PC-9 (cell line): ENCODE data around the gene GPRC5C. TPM values are rescaled to one million over a fixed set of nuclear protein-coding genes. Genes with fewer than 3 reads are reported as not detected.

Source experiments
- BruUV-seq: library from RNA; stranded (reverse); fragments of 400-500 nt; replicated peaks from 2 replicates; lab custom pipeline; 2021; lab: Mats Ljungman, UMichigan
- CTCF ChIA-PET: fragments of 300-600 bp; sonication (Branson Sonifier 250); formaldehyde crosslinking; loops from one replicate; lab custom pipeline; 2022; ENCODE audit warnings: antibody characterized with exemption; lab: Charles Lee
- POLR2A ChIA-PET: fragments of 300-600 bp; sonication (Branson Sonifier 250); formaldehyde crosslinking; loops from one replicate; lab custom pipeline; 2022; ENCODE audit warnings: antibody characterized with exemption; ENCODE audit not compliant: unreplicated experiment; lab: Charles Lee
- DNase-seq, 2 experiments: peaks; one replicate each; pipeline versions ENCODE4 v3.0.0 to v3.0.0-alpha.2; 2015 to 2022; ENCODE audit warnings: mixed read lengths in 1 of 2
- H2AFZ ChIP-seq: fragments of 200-600 bp; sonication (generic); 2 replicates; pipeline ENCODE4 v1.8.1; 2017; ENCODE audit warnings: antibody characterized with exemption
- H3F3A ChIP-seq: fragments of 200-600 bp; sonication (generic); 2 replicates; pipeline ENCODE4 v1.8.1; 2017; ENCODE audit warnings: antibody characterized with exemption, mild to moderate bottlenecking, low read depth; ENCODE audit not compliant: insufficient read depth
- H3K27ac ChIP-seq: fragments of 200-600 bp; sonication (generic); 2 replicates; pipeline ENCODE4 v1.6.1; 2016; ENCODE audit warnings: mixed run types
- H3K27me3 ChIP-seq: fragments of 200-600 bp; sonication (generic); 2 replicates; pipeline ENCODE4 v1.6.1; 2016; ENCODE audit warnings: low read depth, mixed run types; ENCODE audit not compliant: insufficient read depth
- H3K36me3 ChIP-seq: fragments of 200-600 bp; sonication (generic); 2 replicates; pipeline ENCODE4 v1.6.1; 2016; ENCODE audit warnings: low read depth, mixed run types
- H3K4me1 ChIP-seq: fragments of 200-600 bp; sonication (generic); replicated peaks from 2 replicates; pipeline ENCODE4 v1.6.1; 2016; ENCODE audit warnings: mixed run types; ENCODE audit not compliant: insufficient read depth
- H3K4me2 ChIP-seq: fragments of 200-600 bp; sonication (generic); 2 replicates; pipeline ENCODE4 v1.6.1; 2017; ENCODE audit warnings: mixed run types
- H3K4me3 ChIP-seq: fragments of 200-600 bp; sonication (generic); 2 replicates; pipeline ENCODE4 v1.6.1; 2016; ENCODE audit warnings: mixed run types
- H3K79me2 ChIP-seq: fragments of 200-600 bp; sonication (generic); 2 replicates; pipeline ENCODE4 v1.6.1; 2017; ENCODE audit warnings: low read depth, mixed run types
- H3K9me2 ChIP-seq: fragments of 200-600 bp; sonication (generic); 2 replicates; pipeline ENCODE4 v1.8.1; 2017; ENCODE audit warnings: mild to moderate bottlenecking; ENCODE audit not compliant: insufficient read depth
- H3K9me3 ChIP-seq: fragments of 200-600 bp; sonication (generic); 2 replicates; pipeline ENCODE4 v1.8.1; 2016; ENCODE audit warnings: low read depth; ENCODE audit not compliant: insufficient read depth
- H4K20me1 ChIP-seq: fragments of 200-600 bp; sonication (generic); 2 replicates; pipeline ENCODE4 v1.8.1; 2017; ENCODE audit not compliant: insufficient read depth
- CTCF ChIP-seq: fragments of 200-600 bp; sonication (generic); conservative IDR thresholded peaks from 2 replicates; pipeline ENCODE4 v1.6.1; 2017; ENCODE audit warnings: mixed run types, antibody characterized with exemption, mild to moderate bottlenecking, moderate library complexity
- EZH2 ChIP-seq: fragments of 200-600 bp; sonication (generic); IDR thresholded peaks from 2 replicates; pipeline ENCODE4 v1.8.0; 2017; ENCODE audit warnings: antibody characterized with exemption, low read depth
- intact Hi-C: fragments of 100-400 bp; cut with micrococcal nuclease; formaldehyde crosslinking; loops from one replicate; pipeline ENCODE4 v1.10.0; 2022; ENCODE audit not compliant: unreplicated experiment
- total RNA-seq: library from RNA; stranded (reverse); gene quantifications from 2 replicates; pipeline ENCODE4 v1.2.3, GENCODE V29; 2021

GPRC5C gene
- total RNA-seq, 1 experiment from 2014 or later = 27.9 TPM

- CTCF ChIA-PET = interaction anchor here (0.8 to 1.6 kb wide), 3 partner anchors 60 to 74 kb away, joined by 4 to 6 read pairs (median 4); no protein-coding TSS in a partner anchor
- no TSS peak for BruUV-seq
Measured at GRCh38 chr17:74452841-74453661, 21.2 kb downstream of the GPRC5C start.

GRCh38 chr17:74453665-74454196, 21.8 kb downstream of the GPRC5C start:
- TF ChIP-seq CTCF (no peak), EZH2 (no peak)
- BruUV-seq = no TSS peak
- no peaks in the 10 kb centered on the region for H4K20me1 ChIP-seq
- no peak overlapping the region for H3K27ac ChIP-seq
- H3F3A ChIP-seq = no peaks in the 10 kb centered on the region
- CTCF ChIA-PET = interaction anchor here (1.0 to 1.7 kb wide), 3 partner anchors 60 to 85 kb away, joined by 4 to 7 read pairs (median 6); no protein-coding TSS in a partner anchor
- H3K36me3 ChIP-seq = no peaks in the 10 kb centered on the region
- peak overlapping the region; percentile 96 for H3K4me2 ChIP-seq
- no peak overlapping the region for H2AFZ ChIP-seq
- H3K9me3 ChIP-seq = no peaks in the 10 kb centered on the region
- no peaks in the 10 kb centered on the region for H3K79me2 ChIP-seq
- POLR2A ChIA-PET = interaction anchor here (0.6 to 0.8 kb wide), 2 partner anchors 20 to 22 kb away, joined by 4 to 6 read pairs; no protein-coding TSS in a partner anchor
- H3K9me2 ChIP-seq = no peaks in the 10 kb centered on the region
- peak overlapping the region; percentile 55; the same call in 1 of the 2 replicates for H3K4me3 ChIP-seq
- peaks cover 7% of the 10 kb centered on the region; the same call in 1 of the 2 replicates for H3K4me1 ChIP-seq
- intact Hi-C loops = loop anchor here (5.0 to 10.0 kb wide), 3 partner anchors 56 to 239 kb away; partner anchors contain the start of gene TTYH2
- DNase-seq = no peak
- H3K27me3 ChIP-seq = peaks cover 10% of the 10 kb centered on the region; the same call in 1 of the 2 replicates

More at GRCh38 chr17:74452841-74453661, 21.2 kb downstream of the GPRC5C start:
- intact Hi-C loops = loop anchor here (5.0 to 10.0 kb wide), 3 partner anchors 56 to 238 kb away; partner anchors contain the start of gene TTYH2
- Histone ChIP-seq H3K27ac (no peak overlapping the region), H3K4me1 (peaks cover 7% of the 10 kb centered on the region; the same call in 1 of the 2 replicates), H3K36me3 (no peaks in the 10 kb centered on the region), H3K9me2 (no peaks in the 10 kb centered on the region), H2AFZ (no peak overlapping the region), H3K4me2 (peak overlapping the region; percentile 96), H4K20me1 (no peaks in the 10 kb centered on the region), H3F3A (no peaks in the 10 kb centered on the region), H3K9me3 (no peaks in the 10 kb centered on the region), H3K79me2 (no peaks in the 10 kb centered on the region), H3K27me3 (peaks cover 3% of the 10 kb centered on the region; the same call in 1 of the 2 replicates), H3K4me3 (peak overlapping the region; percentile 43; the same call in 1 of the 2 replicates)
- POLR2A ChIA-PET = no interaction called here
- no peak for DNase-seq
- TF ChIP-seq EZH2 (no peak), CTCF (no peak)
